Epithelial cell of proximal tubule (primary cell): Measurements from ENCODE around the gene TIMM9. TPM values are rescaled to one million over a fixed set of nuclear protein-coding genes. Genes with fewer than 3 reads are reported as not detected.

Experiments used
- DNase-seq: peaks from one replicate; pipeline ENCODE4 v3.0.0-alpha.2; 2011; ENCODE audit warnings: low read depth
- H3K4me3 ChIP-seq: 2 replicates; pipeline ENCODE4 v1.5.1; 2011; ENCODE audit warnings: low read depth, mild to moderate bottlenecking, low read length
- total RNA-seq: library from RNA; depleted of rRNA; stranded (reverse); fragments of >200 nt; gene quantifications from 2 replicates; pipeline ENCODE4 v1.2.3, GENCODE V29; 2015
- TF ChIP-seq, protein P1 (sequence below): conservative IDR thresholded peaks from 2 replicates; pipeline ENCODE4 v1.5.1; 2012; ENCODE audit warnings: low read depth, mild to moderate bottlenecking, low read length

TIMM9 gene
- total RNA-seq, 1 donor from 2014 or later = 61.6 TPM

DNA sequence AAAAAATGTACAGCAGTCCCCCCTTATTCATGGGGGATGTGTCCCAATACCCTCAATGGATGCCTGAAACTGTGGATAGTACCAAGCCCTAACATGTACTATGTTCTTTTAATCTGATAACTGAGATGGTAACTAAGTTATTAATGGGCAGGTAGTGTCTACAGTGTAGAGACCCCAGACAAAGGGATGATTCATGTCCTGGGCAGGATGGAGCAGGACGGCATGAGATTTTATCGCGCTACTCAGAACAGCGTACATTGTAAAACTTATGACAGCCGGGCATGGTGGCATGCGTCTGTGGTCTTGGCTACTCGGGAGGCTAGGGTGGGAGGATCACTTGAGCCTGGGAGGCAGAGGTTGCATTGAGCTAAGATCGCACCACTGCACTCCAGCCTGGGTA lies 37.3 kb upstream of the TIMM9 start:
- TF ChIP-seq, protein P1, sequence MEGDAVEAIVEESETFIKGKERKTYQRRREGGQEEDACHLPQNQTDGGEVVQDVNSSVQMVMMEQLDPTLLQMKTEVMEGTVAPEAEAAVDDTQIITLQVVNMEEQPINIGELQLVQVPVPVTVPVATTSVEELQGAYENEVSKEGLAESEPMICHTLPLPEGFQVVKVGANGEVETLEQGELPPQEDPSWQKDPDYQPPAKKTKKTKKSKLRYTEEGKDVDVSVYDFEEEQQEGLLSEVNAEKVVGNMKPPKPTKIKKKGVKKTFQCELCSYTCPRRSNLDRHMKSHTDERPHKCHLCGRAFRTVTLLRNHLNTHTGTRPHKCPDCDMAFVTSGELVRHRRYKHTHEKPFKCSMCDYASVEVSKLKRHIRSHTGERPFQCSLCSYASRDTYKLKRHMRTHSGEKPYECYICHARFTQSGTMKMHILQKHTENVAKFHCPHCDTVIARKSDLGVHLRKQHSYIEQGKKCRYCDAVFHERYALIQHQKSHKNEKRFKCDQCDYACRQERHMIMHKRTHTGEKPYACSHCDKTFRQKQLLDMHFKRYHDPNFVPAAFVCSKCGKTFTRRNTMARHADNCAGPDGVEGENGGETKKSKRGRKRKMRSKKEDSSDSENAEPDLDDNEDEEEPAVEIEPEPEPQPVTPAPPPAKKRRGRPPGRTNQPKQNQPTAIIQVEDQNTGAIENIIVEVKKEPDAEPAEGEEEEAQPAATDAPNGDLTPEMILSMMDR = no peak
- H3K4me3 ChIP-seq = no peak overlapping the region
- DNase-seq = no peak

DNA sequence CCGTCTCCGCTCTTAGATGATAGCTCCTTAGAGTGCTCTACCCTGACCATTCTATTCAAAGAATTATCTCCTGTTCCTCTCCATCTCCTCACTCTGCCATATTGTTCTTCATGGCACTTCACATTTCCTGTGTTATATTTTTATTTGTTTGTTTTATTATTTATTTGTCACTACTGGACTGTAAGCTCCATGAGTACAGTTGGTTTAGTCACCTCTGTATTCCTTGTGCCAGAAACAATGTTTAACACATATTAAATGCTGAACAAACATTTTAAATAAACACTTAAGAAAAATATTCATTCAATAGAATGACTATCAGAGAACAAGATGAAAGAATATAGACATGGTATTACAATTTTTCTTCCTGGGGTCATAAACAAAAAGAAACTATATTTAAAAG lies 35.8 kb upstream of the TIMM9 start:
- TF ChIP-seq, protein P1 = no peak
- no peak overlapping the region for H3K4me3 ChIP-seq
- no peak for DNase-seq

DNA sequence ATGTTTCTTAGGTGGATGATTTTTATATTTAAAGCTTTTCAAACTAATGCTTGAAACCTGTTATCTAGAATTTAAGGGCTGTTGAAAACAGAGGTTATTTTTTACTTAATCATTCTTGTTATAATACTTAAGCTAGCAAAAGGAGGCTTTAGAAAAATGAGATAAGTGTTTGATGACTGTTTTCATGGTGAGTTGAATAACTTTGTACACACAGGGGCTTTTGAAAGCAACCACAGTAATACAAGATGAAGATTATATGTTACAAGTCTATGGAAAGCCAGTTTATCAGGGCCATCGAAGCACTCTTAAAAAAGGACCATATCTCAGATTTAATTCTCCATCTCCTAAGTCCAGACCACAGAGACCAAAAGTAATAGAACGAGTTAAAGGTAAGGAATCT lies 33.4 kb upstream of the TIMM9 start:
- DNase-seq = no peak
- no peak overlapping the region for H3K4me3 ChIP-seq
- TF ChIP-seq, protein P1 = no peak

DNA sequence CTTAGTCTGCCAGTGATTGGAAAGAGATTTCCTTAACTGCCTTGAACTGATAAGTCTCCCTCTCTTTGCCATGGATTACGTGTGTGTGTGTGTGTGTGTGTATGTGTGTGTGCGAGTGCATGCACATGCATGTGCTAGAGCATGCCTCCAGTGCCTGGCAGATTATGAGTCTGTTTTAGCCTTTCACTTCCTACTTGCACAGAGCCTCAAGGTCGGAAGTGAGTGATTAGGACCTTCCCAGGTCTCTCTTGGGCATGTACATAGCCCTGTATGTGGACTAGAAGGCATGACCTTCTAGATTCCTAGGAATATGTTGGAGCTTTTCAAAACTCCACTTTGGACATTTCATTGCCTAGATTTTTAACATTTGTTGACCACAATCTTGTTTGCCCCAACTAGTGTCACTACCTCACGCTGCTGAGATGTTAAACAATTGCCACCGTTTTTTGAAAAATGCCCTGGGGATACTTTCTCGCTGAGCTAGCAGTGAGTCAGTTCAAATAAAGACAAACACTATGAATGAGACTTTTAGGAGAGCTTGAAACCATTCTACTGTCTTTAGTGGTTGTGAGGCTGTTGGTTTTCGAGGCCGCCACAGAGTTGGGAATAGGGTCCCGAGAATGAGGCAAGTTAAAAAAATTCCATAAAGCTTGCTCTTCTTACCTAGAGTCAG lies 28.4 kb upstream of the TIMM9 start:
- H3K4me3 ChIP-seq = no peak overlapping the region
- TF ChIP-seq, protein P1 = no peak
- no peak for DNase-seq

DNA sequence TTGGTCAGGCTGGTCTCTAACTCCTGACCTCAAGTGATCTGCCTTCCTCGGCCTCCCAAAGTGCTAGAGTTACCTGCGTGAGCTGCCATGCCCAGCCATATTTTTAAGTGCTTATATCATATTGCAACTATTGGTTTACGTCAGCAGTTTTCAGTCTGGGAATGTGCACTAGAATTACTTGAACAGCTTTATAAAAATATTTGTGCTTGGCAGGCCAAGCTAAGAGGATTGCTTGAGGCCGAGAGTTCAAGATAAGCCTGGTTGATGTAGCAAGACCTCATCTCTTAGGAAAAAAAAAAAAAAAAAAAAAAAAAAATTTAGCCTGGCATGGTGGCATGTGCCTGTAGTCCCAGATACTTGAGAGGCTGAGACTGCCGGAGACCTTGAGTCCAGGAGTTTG lies 17.3 kb upstream of the TIMM9 start:
- H3K4me3 ChIP-seq = no peak overlapping the region
- TF ChIP-seq, protein P1 = no peak
- no peak for DNase-seq

DNA sequence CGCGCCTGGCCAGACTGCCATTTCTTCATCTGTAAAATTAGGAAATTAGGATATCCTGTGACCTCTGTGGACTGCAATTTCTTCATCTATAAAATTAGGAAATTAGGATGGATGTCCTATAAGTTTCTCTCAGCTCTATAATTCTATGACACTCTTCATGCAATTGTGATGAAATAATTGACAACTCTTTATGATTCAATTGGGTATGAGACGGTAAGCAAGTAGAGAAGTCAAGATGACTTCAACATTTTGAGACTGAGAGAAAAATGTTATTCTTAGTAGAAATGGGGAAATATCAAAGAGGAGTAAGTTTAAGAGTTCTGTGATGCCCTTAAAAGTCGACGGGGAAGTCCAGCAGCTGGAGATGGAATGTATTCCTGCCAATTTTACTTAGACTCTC lies 12.1 kb upstream of the TIMM9 start:
- no peak for DNase-seq
- no peak overlapping the region for H3K4me3 ChIP-seq
- TF ChIP-seq, protein P1 = no peak

DNA sequence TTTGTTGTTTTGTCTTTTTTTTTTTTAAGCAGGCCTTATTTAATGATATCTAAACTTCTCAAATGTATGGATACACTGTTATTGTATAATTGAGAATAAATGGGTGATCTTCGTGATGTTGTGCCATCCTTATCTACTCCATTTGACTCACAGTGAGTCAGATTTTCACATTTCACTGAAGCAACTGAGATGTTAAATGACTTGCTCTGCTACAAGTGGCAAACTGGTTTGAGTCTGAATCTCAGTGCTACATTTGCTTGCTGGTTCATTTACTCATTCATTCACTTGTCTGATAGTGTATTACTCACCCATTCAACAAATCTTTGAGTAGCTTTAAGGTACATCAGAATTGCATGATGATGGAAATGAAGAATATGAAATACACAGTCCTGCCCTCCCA lies 2.8 kb upstream of the TIMM9 start:
- TF ChIP-seq, protein P1 = no peak
- no peak overlapping the region for H3K4me3 ChIP-seq
- peak; percentile 36 for DNase-seq
